Stimulated activated CD4-positive, alpha-beta T cell treated with anti-CD3 and anti-CD28 coated beads, Interleukin-4, amount 100 ng/mL, for 4 hours (primary cell): Measurements from ENCODE around the gene MAP7D1.
A peak's percentile ranks its signal among the peaks of the same experiment; 100 is the strongest.
"Not testable (repeated sequence)": the region's sequence is repeated elsewhere in the genome, so short reads cannot be mapped to it uniquely, and the experiment has no call there.

Experiments used
- DNase-seq, 2 experiments: peaks; one replicate each; pipeline ENCODE4 v3.0.0-alpha.2; 2020

Gene MAP7D1

GRCh38 chr1:36154765-36155407 lies 1.1 kb upstream of the MAP7D1 start:
- DNase-seq, result no peak

GRCh38 chr1:36156329-36157114 lies 562 bp downstream of the MAP7D1 start:
- peak; percentile 53 to 63 for DNase-seq

GRCh38 chr1:36157115-36157903 lies 1.3 kb downstream of the MAP7D1 start:
- no peak for DNase-seq

- DNase-seq, result no peak
These were observed 2.2 kb downstream of the MAP7D1 start for GRCh38 chr1:36157973-36158826.

GRCh38 chr1:36158827-36159252 lies 2.9 kb downstream of the MAP7D1 start:
- DNase-seq, result not testable (repeated sequence)

- DNase-seq, result no peak
These were observed 3.8 kb downstream of the MAP7D1 start for GRCh38 chr1:36159614-36160387.

- no peak for DNase-seq
These were observed 4.5 kb downstream of the MAP7D1 start for GRCh38 chr1:36160388-36160948.

- DNase-seq, result peak in 1 of 2 experiments; percentile 39
These were observed 5.1 kb downstream of the MAP7D1 start for GRCh38 chr1:36160949-36161485.

GRCh38 chr1:36161641-36162531 lies 5.9 kb downstream of the MAP7D1 start:
- peak in 1 of 2 experiments; percentile 44 for DNase-seq

GRCh38 chr1:36162680-36163239 lies 6.8 kb downstream of the MAP7D1 start:
- DNase-seq, result no peak

- DNase-seq, result no peak
These were observed 7.5 kb downstream of the MAP7D1 start for GRCh38 chr1:36163426-36163825.

- no peak for DNase-seq
These were observed 8.4 kb downstream of the MAP7D1 start for GRCh38 chr1:36164361-36164760.

GRCh38 chr1:36165145-36165544 lies 9.2 kb downstream of the MAP7D1 start:
- DNase-seq, result no peak

GRCh38 chr1:36166136-36166535 lies 10.2 kb downstream of the MAP7D1 start:
- DNase-seq, result no peak

- DNase-seq, result no peak
These were observed 11.3 kb downstream of the MAP7D1 start for GRCh38 chr1:36166938-36167905.

GRCh38 chr1:36168514-36168913 lies 12.6 kb downstream of the MAP7D1 start:
- no peak for DNase-seq

- DNase-seq, result no peak
These were observed 14.9 kb downstream of the MAP7D1 start for GRCh38 chr1:36170643-36171412.
